ENCODE measurements around the gene CACNG7. TPM values are rescaled to one million over a fixed set of nuclear protein-coding genes. Genes with fewer than 3 reads are reported as not detected.

CACNG7 gene
- total RNA-seq, 1 experiment from 2014 or later = not detected

- Mint-ChIP-seq H3K4me1 (ENCODE audit: low read depth, unreplicated experiment) (no peaks in the 10 kb centered on the region), H3K27me3 (ENCODE audit: insufficient read depth, unreplicated experiment) (peaks cover 23% of the 10 kb centered on the region), H3K4me3 (ENCODE audit: unreplicated experiment) (no peak overlapping the region), H3K9me3 (ENCODE audit: unreplicated experiment) (no peaks in the 10 kb centered on the region), H3K27ac (ENCODE audit: unreplicated experiment) (no peak overlapping the region), H3K36me3 (ENCODE audit: insufficient read depth, unreplicated experiment) (no peaks in the 10 kb centered on the region)
- no peak for DNase-seq
- CTCF ChIA-PET = no interaction called here
- H3K9me3 ChIP-seq = no peaks in the 10 kb centered on the region
- no peak for TF ChIP-seq CTCF (IDR thresholded peaks at IDR 0.05; ENCODE audit: insufficient read depth in 1 of 2, low read depth in 1 of 2, low read length in 1 of 2, severe bottlenecking in 1 of 2, unreplicated experiment in 1 of 2)
- no peaks in the 10 kb centered on the region for H3K27me3 ChIP-seq (replicated peaks; ENCODE audit: control insufficient read depth, insufficient read depth, low read length)
- H3K4me3 ChIP-seq (ENCODE audit: low read depth, low read length) = no peak overlapping the region
- H3K4me1 ChIP-seq = no peaks in the 10 kb centered on the region
- POLR2A ChIA-PET = no interaction called here
- no peaks in the 10 kb centered on the region for H3K36me3 ChIP-seq (ENCODE audit: control insufficient read depth, insufficient read depth, low read length)
- BruUV-seq (replicated peaks) = no TSS peak
- intact Hi-C loops (cut with micrococcal nuclease; ENCODE audit: unreplicated experiment) = no loop called here
Observed at GRCh38 chr19:53958823-53959757, 50.0 kb downstream of the CACNG7 start.

- Mint-ChIP-seq H3K4me1 (ENCODE audit: low read depth, unreplicated experiment) (no peaks in the 10 kb centered on the region), H3K27me3 (ENCODE audit: insufficient read depth, unreplicated experiment) (peaks cover 28% of the 10 kb centered on the region), H3K4me3 (ENCODE audit: unreplicated experiment) (no peak overlapping the region), H3K36me3 (ENCODE audit: insufficient read depth, unreplicated experiment) (no peaks in the 10 kb centered on the region), H3K27ac (ENCODE audit: unreplicated experiment) (no peak overlapping the region), H3K9me3 (ENCODE audit: unreplicated experiment) (no peaks in the 10 kb centered on the region)
- no TSS peak for BruUV-seq (replicated peaks)
- no peaks in the 10 kb centered on the region for H3K36me3 ChIP-seq (ENCODE audit: control insufficient read depth, insufficient read depth, low read length)
- H3K27me3 ChIP-seq (replicated peaks; ENCODE audit: control insufficient read depth, insufficient read depth, low read length) = no peaks in the 10 kb centered on the region
- intact Hi-C loops (cut with micrococcal nuclease; ENCODE audit: unreplicated experiment) = no loop called here
- H3K4me1 ChIP-seq = no peaks in the 10 kb centered on the region
- H3K4me3 ChIP-seq (ENCODE audit: low read depth, low read length) = no peak overlapping the region
- DNase-seq = no peak
- ChIA-PET POLR2A (no interaction called here), CTCF (no interaction called here)
- H3K9me3 ChIP-seq = no peaks in the 10 kb centered on the region
- no peak for TF ChIP-seq CTCF (IDR thresholded peaks at IDR 0.05; ENCODE audit: insufficient read depth in 1 of 2, low read depth in 1 of 2, low read length in 1 of 2, severe bottlenecking in 1 of 2, unreplicated experiment in 1 of 2)
Observed at GRCh38 chr19:53960187-53960586, 51.1 kb downstream of the CACNG7 start.

DNA sequence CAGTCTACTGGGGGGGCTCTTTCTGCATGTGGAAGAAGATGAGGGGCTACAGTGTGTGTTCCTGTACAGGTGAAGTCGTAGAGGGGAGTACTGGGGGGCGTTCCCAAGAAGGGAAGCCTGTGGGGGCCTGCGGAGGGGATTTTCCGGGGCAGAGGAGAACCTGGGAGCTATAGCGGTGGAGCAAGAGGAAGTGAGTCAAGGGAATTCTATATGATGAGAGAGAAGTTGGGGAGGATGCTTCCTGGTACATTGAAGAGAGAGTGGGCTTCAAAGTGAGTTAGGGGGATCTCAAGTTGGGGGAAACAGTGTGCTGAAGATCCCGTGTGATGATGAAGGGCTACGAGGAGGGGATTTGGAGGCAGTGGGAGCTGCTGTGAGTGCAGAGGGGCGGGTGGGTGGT, 51.8 kb downstream of the CACNG7 start:
- ChIA-PET CTCF (no interaction called here), POLR2A (no interaction called here)
- H3K4me3 ChIP-seq (ENCODE audit: low read depth, low read length) = no peak overlapping the region
- DNase-seq = no peak
- no peaks in the 10 kb centered on the region for H3K4me1 ChIP-seq
- Mint-ChIP-seq H3K4me3 (ENCODE audit: unreplicated experiment) (no peak overlapping the region), H3K4me1 (ENCODE audit: low read depth, unreplicated experiment) (no peaks in the 10 kb centered on the region), H3K27me3 (ENCODE audit: insufficient read depth, unreplicated experiment) (peaks cover 25% of the 10 kb centered on the region), H3K27ac (ENCODE audit: unreplicated experiment) (no peak overlapping the region), H3K9me3 (ENCODE audit: unreplicated experiment) (no peaks in the 10 kb centered on the region), H3K36me3 (ENCODE audit: insufficient read depth, unreplicated experiment) (no peaks in the 10 kb centered on the region)
- intact Hi-C loops (cut with micrococcal nuclease; ENCODE audit: unreplicated experiment) = no loop called here
- TF ChIP-seq CTCF (IDR thresholded peaks at IDR 0.05; ENCODE audit: insufficient read depth in 1 of 2, low read depth in 1 of 2, low read length in 1 of 2, severe bottlenecking in 1 of 2, unreplicated experiment in 1 of 2) = no peak
- no peaks in the 10 kb centered on the region for H3K27me3 ChIP-seq (replicated peaks; ENCODE audit: control insufficient read depth, insufficient read depth, low read length)
- no peaks in the 10 kb centered on the region for H3K36me3 ChIP-seq (ENCODE audit: control insufficient read depth, insufficient read depth, low read length)
- H3K9me3 ChIP-seq = no peaks in the 10 kb centered on the region
- BruUV-seq (replicated peaks) = no TSS peak

Measured in Caco-2 (cell line).